Mononuclear cell (primary cell): ENCODE data around the gene ABCF3. TPM values are rescaled to one million over a fixed set of nuclear protein-coding genes. Genes with fewer than 3 reads are reported as not detected.
"Not testable (repeated sequence)": the region's sequence is repeated elsewhere in the genome, so short reads cannot be mapped to it uniquely, and the experiment has no call there.

Experiments used
- H3K27me3 ChIP-seq: 2 replicates; pipeline ENCODE4 v1.6.0; 2011; ENCODE audit warnings: low read length, control low read depth; ENCODE audit not compliant: insufficient read depth
- H3K4me1 ChIP-seq: 2 replicates; pipeline ENCODE4 v1.5.1; 2011; ENCODE audit warnings: mild to moderate bottlenecking, low read length, control low read depth; ENCODE audit not compliant: insufficient read depth
- H3K4me3 ChIP-seq: 2 replicates; pipeline ENCODE4 v1.5.1; 2011; ENCODE audit warnings: mild to moderate bottlenecking, low read length, moderate library complexity
- H3K9me3 ChIP-seq: 2 replicates; pipeline ENCODE4 v1.5.1; 2011; ENCODE audit warnings: low read depth, mild to moderate bottlenecking, control low read depth, low read length
- total RNA-seq: library from RNA; depleted of rRNA; stranded (reverse); fragments of >200 nt; gene quantifications from one replicate; pipeline ENCODE4 v1.2.3, GENCODE V29; 2012

ABCF3 gene
- total RNA-seq, 1 donor: 39.7 TPM

- H3K27me3 ChIP-seq: no peaks in the 10 kb centered on the region
- H3K4me3 ChIP-seq: no peak overlapping the region
- no peaks in the 10 kb centered on the region for H3K9me3 ChIP-seq
- peaks cover 31% of the 10 kb centered on the region for H3K4me1 ChIP-seq
Measured at GRCh38 chr3:184158404-184158803, 27.6 kb upstream of the ABCF3 start.

GRCh38 chr3:184160456-184160855 is 25.5 kb upstream of the ABCF3 start:
- peaks cover 31% of the 10 kb centered on the region for H3K4me1 ChIP-seq
- no peaks in the 10 kb centered on the region for H3K27me3 ChIP-seq
- no peak overlapping the region for H3K4me3 ChIP-seq
- H3K9me3 ChIP-seq: no peaks in the 10 kb centered on the region

- H3K27me3 ChIP-seq, H3K4me3 ChIP-seq, H3K9me3 ChIP-seq: not testable (repeated sequence)
- H3K4me1 ChIP-seq: peaks cover 12% of the 10 kb centered on the region
Measured at GRCh38 chr3:184162571-184163070, 23.4 kb upstream of the ABCF3 start.

DNA sequence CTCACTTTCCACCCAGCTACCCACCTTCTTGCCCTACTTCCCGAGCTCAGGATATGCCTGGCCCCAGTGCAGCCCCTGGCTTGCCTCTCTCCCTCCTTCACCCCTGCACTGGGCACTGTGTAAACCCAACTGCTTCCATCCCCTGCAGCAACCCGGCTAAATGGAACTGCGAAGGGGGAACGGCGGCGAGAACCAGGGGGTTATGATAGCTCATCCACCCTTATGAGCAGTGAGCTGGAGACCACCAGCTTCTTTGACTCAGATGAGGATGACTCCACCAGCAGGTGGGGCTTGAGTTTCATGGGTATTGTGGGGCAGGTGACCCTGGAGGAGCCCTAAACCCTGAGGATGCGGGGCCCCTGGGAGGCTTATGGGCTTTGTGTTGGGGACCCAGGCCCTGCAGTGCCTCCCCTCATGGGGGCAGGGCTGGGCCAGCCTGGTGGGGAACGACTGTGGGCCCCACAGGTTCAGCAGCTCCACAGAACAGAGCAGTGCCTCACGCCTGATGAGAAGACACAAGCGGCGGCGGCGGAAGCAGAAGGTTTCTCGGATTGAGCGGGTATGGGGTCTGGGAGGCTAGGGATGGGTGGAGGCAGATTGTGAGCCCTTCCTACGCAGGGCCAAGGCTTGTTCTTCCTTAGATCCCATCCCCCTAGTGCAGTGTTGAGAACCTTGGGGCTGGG is 21.2 kb upstream of the ABCF3 start:
- Histone ChIP-seq H3K9me3 (no peaks in the 10 kb centered on the region), H3K27me3 (no peaks in the 10 kb centered on the region), H3K4me1 (no peaks in the 10 kb centered on the region), H3K4me3 (no peak overlapping the region)

DNA sequence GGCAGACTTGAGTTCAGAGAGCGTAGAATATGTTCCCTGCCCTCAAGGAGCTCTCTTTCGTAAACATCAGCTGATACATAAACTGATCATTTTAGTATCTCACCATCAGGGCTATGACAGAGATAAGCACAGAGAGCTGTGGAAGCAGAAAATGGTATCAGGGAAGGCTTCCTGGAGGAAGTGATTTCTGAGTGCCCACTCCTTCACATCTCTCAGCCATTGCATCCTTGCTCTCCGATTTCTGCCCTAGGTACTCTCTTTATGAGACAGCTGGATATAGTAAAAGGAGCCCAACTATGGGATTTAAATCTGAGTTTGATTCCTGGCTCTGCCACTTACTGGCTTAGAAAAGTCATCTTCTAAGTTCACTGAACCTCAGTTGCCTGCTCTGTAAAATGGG is 20.5 kb upstream of the ABCF3 start:
- H3K4me3 ChIP-seq: no peak overlapping the region
- H3K4me1 ChIP-seq: no peaks in the 10 kb centered on the region
- no peaks in the 10 kb centered on the region for H3K27me3 ChIP-seq
- H3K9me3 ChIP-seq: no peaks in the 10 kb centered on the region

DNA sequence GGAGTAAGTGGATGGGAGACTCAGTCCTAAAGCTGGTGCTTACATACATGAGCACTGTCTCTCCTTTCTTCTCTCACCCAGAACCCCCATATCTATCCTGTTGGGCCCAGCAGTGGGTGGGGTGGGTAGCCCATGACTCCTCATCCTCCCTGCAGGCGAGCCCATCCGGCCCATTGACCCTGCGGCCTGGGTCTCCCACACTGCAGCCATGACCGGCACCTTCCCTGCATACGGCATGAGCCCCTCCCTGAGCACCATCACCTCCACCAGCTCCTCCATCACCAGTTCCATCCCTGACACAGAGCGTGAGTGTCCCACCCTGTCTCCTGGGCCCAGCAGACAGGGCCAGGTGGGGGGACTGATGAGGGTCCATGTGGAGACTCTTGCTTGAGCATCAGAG is 19.3 kb upstream of the ABCF3 start:
- H3K4me1 ChIP-seq: no peaks in the 10 kb centered on the region

GRCh38 chr3:184167786-184168185 is 18.2 kb upstream of the ABCF3 start:
- H3K9me3 ChIP-seq: no peaks in the 10 kb centered on the region
- H3K4me1 ChIP-seq: no peaks in the 10 kb centered on the region
- H3K27me3 ChIP-seq: no peaks in the 10 kb centered on the region
- no peak overlapping the region for H3K4me3 ChIP-seq

More for the DNA sequence above, 19.3 kb upstream of the ABCF3 start:
- no peaks in the 10 kb centered on the region for H3K9me3 ChIP-seq
- H3K4me3 ChIP-seq: no peak overlapping the region
- no peaks in the 10 kb centered on the region for H3K27me3 ChIP-seq

- H3K27me3 ChIP-seq: no peaks in the 10 kb centered on the region
- no peaks in the 10 kb centered on the region for H3K4me1 ChIP-seq
- no peaks in the 10 kb centered on the region for H3K9me3 ChIP-seq
- H3K4me3 ChIP-seq: no peak overlapping the region
Measured at GRCh38 chr3:184168363-184169120, 17.5 kb upstream of the ABCF3 start.

- H3K4me1 ChIP-seq: peaks cover 4% of the 10 kb centered on the region
- no peaks in the 10 kb centered on the region for H3K27me3 ChIP-seq
- no peak overlapping the region for H3K4me3 ChIP-seq
- H3K9me3 ChIP-seq: no peaks in the 10 kb centered on the region
Measured at GRCh38 chr3:184169896-184170875, 15.8 kb upstream of the ABCF3 start.

GRCh38 chr3:184171562-184171961 is 14.4 kb upstream of the ABCF3 start:
- Histone ChIP-seq H3K27me3 (no peaks in the 10 kb centered on the region), H3K4me1 (peaks cover 18% of the 10 kb centered on the region), H3K4me3 (no peak overlapping the region), H3K9me3 (no peaks in the 10 kb centered on the region)

- Histone ChIP-seq H3K4me3 (no peak overlapping the region), H3K4me1 (peaks cover 30% of the 10 kb centered on the region), H3K9me3 (no peaks in the 10 kb centered on the region), H3K27me3 (no peaks in the 10 kb centered on the region)
Measured at GRCh38 chr3:184172681-184173373, 13.2 kb upstream of the ABCF3 start.

GRCh38 chr3:184173374-184173722 is 12.7 kb upstream of the ABCF3 start:
- Histone ChIP-seq H3K4me1 (peaks cover 36% of the 10 kb centered on the region), H3K27me3 (no peaks in the 10 kb centered on the region), H3K9me3 (no peaks in the 10 kb centered on the region), H3K4me3 (no peak overlapping the region)

DNA sequence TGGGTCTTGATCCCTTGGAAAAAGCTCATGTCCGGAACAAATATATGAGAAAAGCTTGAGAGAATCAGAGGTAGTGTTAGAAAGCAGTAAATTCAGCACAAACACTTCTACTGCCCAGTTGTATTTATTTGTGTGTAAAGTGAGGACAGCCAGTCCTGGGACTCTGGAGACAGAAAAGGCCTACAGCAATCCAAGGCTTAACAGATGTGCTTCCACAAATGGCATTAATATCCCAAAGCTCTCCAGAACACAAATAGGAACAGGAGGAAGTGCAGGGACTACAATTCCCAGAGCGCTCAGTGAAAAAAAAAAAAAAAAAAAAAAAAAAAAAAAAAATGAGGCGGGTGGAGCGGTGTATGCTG is 11.7 kb upstream of the ABCF3 start:
- Histone ChIP-seq H3K4me1 (peaks cover 36% of the 10 kb centered on the region), H3K4me3 (no peak overlapping the region), H3K27me3 (no peaks in the 10 kb centered on the region), H3K9me3 (no peaks in the 10 kb centered on the region)

- no peaks in the 10 kb centered on the region for H3K9me3 ChIP-seq
- H3K4me1 ChIP-seq: peaks cover 36% of the 10 kb centered on the region
- H3K27me3 ChIP-seq: no peaks in the 10 kb centered on the region
- H3K4me3 ChIP-seq: peak within 1 kb of the TSS; percentile 98
Measured at GRCh38 chr3:184174646-184175492, 11.1 kb upstream of the ABCF3 start, which contains the start of gene AP2M1. Gene AP2M1 (plus strand): TSS chr3:184174855. CDS start chr3:184176994, 2,139 bp downstream.
